Measurements from ENCODE around the gene CLDN14.

The CLDN14 gene

GRCh38 chr21:36471254-36471723, 8.6 kb downstream of the CLDN14 start:
- no peak for DNase-seq (ENCODE audit: low spot score)

GRCh38 chr21:36470294-36470693, 9.6 kb downstream of the CLDN14 start:
- DNase-seq (ENCODE audit: low spot score) = no peak

- DNase-seq (ENCODE audit: low spot score) = no peak
These were observed 13.8 kb downstream of the CLDN14 start for GRCh38 chr21:36466061-36466511.

- no peak for DNase-seq (ENCODE audit: low spot score)
These were observed 14.4 kb downstream of the CLDN14 start for GRCh38 chr21:36465478-36465877.

- DNase-seq (ENCODE audit: low spot score) = no peak
These were observed 15.3 kb downstream of the CLDN14 start for GRCh38 chr21:36464590-36464989.

- no peak for DNase-seq (ENCODE audit: low spot score)
These were observed 15.9 kb downstream of the CLDN14 start for GRCh38 chr21:36463991-36464390.

- DNase-seq (ENCODE audit: low spot score) = no peak
These were observed 16.7 kb downstream of the CLDN14 start for GRCh38 chr21:36463204-36463603.

- DNase-seq (ENCODE audit: low spot score) = no peak
These were observed 17.9 kb downstream of the CLDN14 start for GRCh38 chr21:36461918-36462486.

GRCh38 chr21:36461277-36461917, 18.5 kb downstream of the CLDN14 start:
- no peak for DNase-seq (ENCODE audit: low spot score)

GRCh38 chr21:36460866-36461265, 19.1 kb downstream of the CLDN14 start:
- no peak for DNase-seq (ENCODE audit: low spot score)

GRCh38 chr21:36459098-36459497, 20.8 kb downstream of the CLDN14 start:
- DNase-seq (ENCODE audit: low spot score) = no peak

GRCh38 chr21:36456729-36457414, 23.1 kb downstream of the CLDN14 start:
- no peak for DNase-seq (ENCODE audit: low spot score)

GRCh38 chr21:36454706-36455105, 25.2 kb downstream of the CLDN14 start:
- DNase-seq (ENCODE audit: low spot score) = no peak

GRCh38 chr21:36454093-36454531, 25.8 kb downstream of the CLDN14 start:
- no peak for DNase-seq (ENCODE audit: low spot score)

GRCh38 chr21:36452281-36452825, 27.6 kb downstream of the CLDN14 start:
- no peak for DNase-seq (ENCODE audit: low spot score)

- DNase-seq (ENCODE audit: low spot score) = no peak
These were observed 28.4 kb downstream of the CLDN14 start for GRCh38 chr21:36451506-36451905.

- DNase-seq (ENCODE audit: low spot score) = no peak
These were observed 29.4 kb downstream of the CLDN14 start for GRCh38 chr21:36450511-36450910.

GRCh38 chr21:36446301-36446700, 33.6 kb downstream of the CLDN14 start:
- no peak for DNase-seq (ENCODE audit: low spot score)

GRCh38 chr21:36441715-36442114, 38.2 kb downstream of the CLDN14 start:
- DNase-seq (ENCODE audit: low spot score) = no peak

- DNase-seq (ENCODE audit: low spot score) = no peak
These were observed 42.2 kb downstream of the CLDN14 start for GRCh38 chr21:36437745-36438128.

GRCh38 chr21:36436829-36437744, 42.8 kb downstream of the CLDN14 start:
- no peak for DNase-seq (ENCODE audit: low spot score)

- no peak for DNase-seq (ENCODE audit: low spot score)
These were observed 45.8 kb downstream of the CLDN14 start for GRCh38 chr21:36434144-36434543.

Measured in HuH-7 (cell line).